Panc1 (cell line): ENCODE data around the gene CNTN5. TPM values are rescaled to one million over a fixed set of nuclear protein-coding genes. Genes with fewer than 3 reads are reported as not detected.

ENCODE experiments used
- ATAC-seq: fragments of 200-7000 bp; cut with Tn5 transposase; 2 replicates; pipeline ENCODE4 v1.9.1; 2020; ENCODE audit warnings: mild to moderate bottlenecking, moderate library complexity
- BruUV-seq: library from RNA; stranded (reverse); fragments of 400-500 nt; replicated peaks from 2 replicates; lab custom pipeline; 2021; lab: Mats Ljungman, UMichigan
- CTCF ChIA-PET: fragments of 300-600 bp; sonication (Branson Sonifier 250); formaldehyde crosslinking; loops from one replicate; lab custom pipeline; 2022; ENCODE audit warnings: antibody characterized with exemption; lab: Charles Lee
- POLR2A ChIA-PET: fragments of 300-600 bp; sonication (Branson Sonifier 250); formaldehyde crosslinking; loops from one replicate; lab custom pipeline; 2022; ENCODE audit warnings: antibody characterized with exemption; lab: Charles Lee
- DNase-seq: peaks from one replicate; pipeline ENCODE4 v3.0.0-alpha.2; 2010; ENCODE audit warnings: low read depth, low spot score
- H3K27ac ChIP-seq: 2 replicates; pipeline ENCODE4 v1.5.1; 2011; ENCODE audit warnings: mild to moderate bottlenecking, low read length, inconsistent platforms
- H3K27me3 ChIP-seq: fragments of 200-500 bp; sonication (Bioruptor generic); 2 replicates; pipeline ENCODE4 v1.6.0; 2014; ENCODE audit warnings: low read length, inconsistent platforms; ENCODE audit not compliant: control insufficient read depth, insufficient read depth
- H3K36me3 ChIP-seq: fragments of 200-500 bp; sonication (Bioruptor generic); 2 replicates; pipeline ENCODE4 v1.5.1; 2014; ENCODE audit warnings: inconsistent platforms, mild to moderate bottlenecking, low read length, moderate library complexity; ENCODE audit not compliant: control insufficient read depth, insufficient read depth
- H3K4me1 ChIP-seq: 2 replicates; pipeline ENCODE4 v1.5.1; 2011; ENCODE audit warnings: inconsistent platforms, mild to moderate bottlenecking, low read length, moderate library complexity; ENCODE audit not compliant: control insufficient read depth, insufficient read depth
- H3K4me3 ChIP-seq, 2 experiments: 2 replicates each; pipeline ENCODE4 v1.5.1; 2011 to 2012; ENCODE audit warnings: low read depth in 2 of 2, low read length in 2 of 2, mild to moderate bottlenecking in 2 of 2, inconsistent platforms in 1 of 2, moderate library complexity in 1 of 2
- H3K9me3 ChIP-seq: fragments of 200-500 bp; sonication (Bioruptor generic); 2 replicates; pipeline ENCODE4 v1.5.1; 2014; ENCODE audit warnings: low read depth, mild to moderate bottlenecking, inconsistent platforms, low read length, moderate library complexity; ENCODE audit not compliant: control insufficient read depth, insufficient read depth
- POLR2AphosphoS5 ChIP-seq: IDR thresholded peaks from 2 replicates; pipeline ENCODE4 v1.6.1; 2012; ENCODE audit warnings: mild to moderate bottlenecking, low read depth, low read length, moderate library complexity
- SIN3A ChIP-seq: IDR thresholded peaks from 2 replicates; pipeline ENCODE4 v1.6.1; 2012; ENCODE audit warnings: low read depth, mild to moderate bottlenecking, low read length, moderate library complexity, borderline replicate concordance; ENCODE audit not compliant: insufficient read depth
- TCF7L2 ChIP-seq: IDR thresholded peaks from 2 replicates; pipeline ENCODE4 v1.6.1; 2011; ENCODE audit warnings: mild to moderate bottlenecking, low read depth, low read length, inconsistent platforms
- in situ Hi-C: cut with HindIII; loops from 2 replicates; pipeline ENCODE4 v1.10.0; 2016; ENCODE audit warnings: low sequenced_read_pairs, low pct_unique_long_range_greater_than_20kb
- intact Hi-C: fragments of 100-400 bp; cut with micrococcal nuclease; formaldehyde crosslinking; loops from one replicate; pipeline ENCODE4 v1.10.0; 2022; ENCODE audit not compliant: unreplicated experiment
- total RNA-seq: library from RNA; stranded (reverse); gene quantifications from one replicate; pipeline ENCODE4 v1.2.1, GENCODE V29; 2021; ENCODE audit not compliant: unreplicated experiment
- TF ChIP-seq, protein P1 (sequence below): fragments of 450-650 bp; IDR thresholded peaks from 2 replicates; pipeline ENCODE4 v1.5.1; 2017; ENCODE audit warnings: mild to moderate bottlenecking
- TF ChIP-seq, protein P2 (sequence below), 2 experiments: IDR thresholded peaks; 2 replicates each; pipeline ENCODE4 v1.6.1; 2011 to 2012; ENCODE audit warnings: low read depth in 2 of 2, control low read depth in 1 of 2, low read length in 1 of 2, mild to moderate bottlenecking in 1 of 2, moderate library complexity in 1 of 2; ENCODE audit not compliant: insufficient read depth in 1 of 2

CNTN5 gene
- total RNA-seq, 1 experiment from 2014 or later = not detected

DNA sequence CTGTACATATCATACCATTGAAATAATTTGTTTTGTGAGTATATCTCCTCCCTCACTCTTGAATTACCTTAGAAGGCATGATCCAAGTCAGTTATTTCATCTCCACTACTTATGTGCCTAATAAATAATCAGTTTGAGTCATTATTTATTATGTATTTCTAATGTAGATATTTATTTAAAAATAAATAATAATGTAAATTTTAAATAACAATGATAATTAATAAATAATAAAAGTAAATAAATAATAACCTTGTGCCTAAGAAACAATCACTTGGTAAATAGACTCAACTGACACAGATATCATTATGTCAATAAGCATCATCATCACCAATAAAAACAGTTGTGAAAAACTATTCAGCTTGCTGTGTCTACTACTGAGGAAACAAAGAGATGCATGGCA, 213.8 kb downstream of the CNTN5 start:
- BruUV-seq = no TSS peak
- no peak overlapping the region for H3K4me3 ChIP-seq

DNA sequence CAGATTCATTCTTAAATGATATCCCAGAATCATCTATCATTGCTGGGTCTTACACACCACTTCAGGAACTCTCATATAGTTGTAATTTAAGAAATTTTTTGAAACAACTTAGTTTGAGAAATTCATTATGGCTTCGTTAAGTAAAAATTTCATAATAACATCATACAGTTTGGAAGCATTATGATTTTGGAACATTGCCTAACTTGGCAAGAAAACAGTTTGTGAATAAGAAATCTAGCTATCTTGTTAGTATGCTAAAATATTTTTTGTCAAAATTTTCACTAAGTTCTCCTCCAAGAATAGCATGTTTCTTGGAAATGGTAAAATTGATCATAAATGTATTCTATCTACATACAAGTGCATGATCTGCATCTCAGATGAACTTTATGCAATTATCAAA, 217.7 kb downstream of the CNTN5 start:
- intact Hi-C loops = no loop called here
- H3K4me3 ChIP-seq = no peak overlapping the region
- TF ChIP-seq, protein P1, sequence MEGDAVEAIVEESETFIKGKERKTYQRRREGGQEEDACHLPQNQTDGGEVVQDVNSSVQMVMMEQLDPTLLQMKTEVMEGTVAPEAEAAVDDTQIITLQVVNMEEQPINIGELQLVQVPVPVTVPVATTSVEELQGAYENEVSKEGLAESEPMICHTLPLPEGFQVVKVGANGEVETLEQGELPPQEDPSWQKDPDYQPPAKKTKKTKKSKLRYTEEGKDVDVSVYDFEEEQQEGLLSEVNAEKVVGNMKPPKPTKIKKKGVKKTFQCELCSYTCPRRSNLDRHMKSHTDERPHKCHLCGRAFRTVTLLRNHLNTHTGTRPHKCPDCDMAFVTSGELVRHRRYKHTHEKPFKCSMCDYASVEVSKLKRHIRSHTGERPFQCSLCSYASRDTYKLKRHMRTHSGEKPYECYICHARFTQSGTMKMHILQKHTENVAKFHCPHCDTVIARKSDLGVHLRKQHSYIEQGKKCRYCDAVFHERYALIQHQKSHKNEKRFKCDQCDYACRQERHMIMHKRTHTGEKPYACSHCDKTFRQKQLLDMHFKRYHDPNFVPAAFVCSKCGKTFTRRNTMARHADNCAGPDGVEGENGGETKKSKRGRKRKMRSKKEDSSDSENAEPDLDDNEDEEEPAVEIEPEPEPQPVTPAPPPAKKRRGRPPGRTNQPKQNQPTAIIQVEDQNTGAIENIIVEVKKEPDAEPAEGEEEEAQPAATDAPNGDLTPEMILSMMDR = no peak
- TF ChIP-seq POLR2AphosphoS5 (no peak), SIN3A (no peak), TCF7L2 (no peak)
- TF ChIP-seq, protein P2, sequence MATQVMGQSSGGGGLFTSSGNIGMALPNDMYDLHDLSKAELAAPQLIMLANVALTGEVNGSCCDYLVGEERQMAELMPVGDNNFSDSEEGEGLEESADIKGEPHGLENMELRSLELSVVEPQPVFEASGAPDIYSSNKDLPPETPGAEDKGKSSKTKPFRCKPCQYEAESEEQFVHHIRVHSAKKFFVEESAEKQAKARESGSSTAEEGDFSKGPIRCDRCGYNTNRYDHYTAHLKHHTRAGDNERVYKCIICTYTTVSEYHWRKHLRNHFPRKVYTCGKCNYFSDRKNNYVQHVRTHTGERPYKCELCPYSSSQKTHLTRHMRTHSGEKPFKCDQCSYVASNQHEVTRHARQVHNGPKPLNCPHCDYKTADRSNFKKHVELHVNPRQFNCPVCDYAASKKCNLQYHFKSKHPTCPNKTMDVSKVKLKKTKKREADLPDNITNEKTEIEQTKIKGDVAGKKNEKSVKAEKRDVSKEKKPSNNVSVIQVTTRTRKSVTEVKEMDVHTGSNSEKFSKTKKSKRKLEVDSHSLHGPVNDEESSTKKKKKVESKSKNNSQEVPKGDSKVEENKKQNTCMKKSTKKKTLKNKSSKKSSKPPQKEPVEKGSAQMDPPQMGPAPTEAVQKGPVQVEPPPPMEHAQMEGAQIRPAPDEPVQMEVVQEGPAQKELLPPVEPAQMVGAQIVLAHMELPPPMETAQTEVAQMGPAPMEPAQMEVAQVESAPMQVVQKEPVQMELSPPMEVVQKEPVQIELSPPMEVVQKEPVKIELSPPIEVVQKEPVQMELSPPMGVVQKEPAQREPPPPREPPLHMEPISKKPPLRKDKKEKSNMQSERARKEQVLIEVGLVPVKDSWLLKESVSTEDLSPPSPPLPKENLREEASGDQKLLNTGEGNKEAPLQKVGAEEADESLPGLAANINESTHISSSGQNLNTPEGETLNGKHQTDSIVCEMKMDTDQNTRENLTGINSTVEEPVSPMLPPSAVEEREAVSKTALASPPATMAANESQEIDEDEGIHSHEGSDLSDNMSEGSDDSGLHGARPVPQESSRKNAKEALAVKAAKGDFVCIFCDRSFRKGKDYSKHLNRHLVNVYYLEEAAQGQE (IDR thresholded peaks at IDR 0.05; ENCODE audit: insufficient read depth in 1 of 2, low read depth in 2 of 2, low read length in 1 of 2) = no peak
- DNase-seq (no peak), ATAC-seq (no peak)
- H3K9me3 ChIP-seq = peaks cover 3% of the 10 kb centered on the region; the same call in 1 of the 2 replicates
- ChIA-PET CTCF (no interaction called here), POLR2A (no interaction called here)
- H3K36me3 ChIP-seq = no peaks in the 10 kb centered on the region
- H3K27me3 ChIP-seq = no peaks in the 10 kb centered on the region
- no peak overlapping the region for H3K27ac ChIP-seq
- no TSS peak for BruUV-seq
- in situ Hi-C loops = no loop called here
- H3K4me1 ChIP-seq = no peaks in the 10 kb centered on the region

More for the DNA sequence above, 213.8 kb downstream of the CNTN5 start:
- ChIA-PET POLR2A (no interaction called here), CTCF (no interaction called here)
- in situ Hi-C loops = no loop called here
- DNase-seq (no peak), ATAC-seq (no peak)
- TF ChIP-seq TCF7L2 (no peak), POLR2AphosphoS5 (no peak)
- TF ChIP-seq, protein P1 = no peak
- Histone ChIP-seq H3K27me3 (no peaks in the 10 kb centered on the region), H3K9me3 (peaks cover 3% of the 10 kb centered on the region; the same call in 1 of the 2 replicates), H3K36me3 (no peaks in the 10 kb centered on the region), H3K4me1 (no peaks in the 10 kb centered on the region), H3K27ac (no peak overlapping the region)
- intact Hi-C loops = no loop called here
